NCI-H226 (cell line): Measurements from ENCODE around the gene ADGRV1.

Experiments
- DNase-seq: peaks from one replicate; pipeline ENCODE4 v3.0.0-alpha.2; 2015

The ADGRV1 gene

DNA sequence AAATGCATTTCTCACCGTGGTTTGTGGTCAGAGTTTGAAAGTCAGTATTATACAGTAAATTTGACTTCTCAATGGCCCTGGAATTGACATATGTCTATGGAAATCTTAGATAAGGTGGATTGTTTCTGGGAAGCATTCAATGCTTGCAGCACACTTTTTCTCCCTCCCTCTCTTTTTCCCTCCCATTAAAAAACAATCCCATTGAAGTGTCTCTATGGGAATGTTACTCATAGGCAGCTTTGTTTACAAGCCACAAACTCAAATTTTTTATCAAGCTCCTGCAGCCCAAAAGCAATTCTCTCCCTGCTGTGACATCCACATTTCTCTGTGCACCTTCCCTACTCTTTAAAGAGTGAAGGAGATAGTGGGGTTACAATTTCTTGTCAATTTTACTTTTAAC, 532.4 kb downstream of the ADGRV1 start:
- no peak for DNase-seq

GRCh38 chr5:91091471-91092234, 533.1 kb downstream of the ADGRV1 start:
- no peak for DNase-seq

DNA sequence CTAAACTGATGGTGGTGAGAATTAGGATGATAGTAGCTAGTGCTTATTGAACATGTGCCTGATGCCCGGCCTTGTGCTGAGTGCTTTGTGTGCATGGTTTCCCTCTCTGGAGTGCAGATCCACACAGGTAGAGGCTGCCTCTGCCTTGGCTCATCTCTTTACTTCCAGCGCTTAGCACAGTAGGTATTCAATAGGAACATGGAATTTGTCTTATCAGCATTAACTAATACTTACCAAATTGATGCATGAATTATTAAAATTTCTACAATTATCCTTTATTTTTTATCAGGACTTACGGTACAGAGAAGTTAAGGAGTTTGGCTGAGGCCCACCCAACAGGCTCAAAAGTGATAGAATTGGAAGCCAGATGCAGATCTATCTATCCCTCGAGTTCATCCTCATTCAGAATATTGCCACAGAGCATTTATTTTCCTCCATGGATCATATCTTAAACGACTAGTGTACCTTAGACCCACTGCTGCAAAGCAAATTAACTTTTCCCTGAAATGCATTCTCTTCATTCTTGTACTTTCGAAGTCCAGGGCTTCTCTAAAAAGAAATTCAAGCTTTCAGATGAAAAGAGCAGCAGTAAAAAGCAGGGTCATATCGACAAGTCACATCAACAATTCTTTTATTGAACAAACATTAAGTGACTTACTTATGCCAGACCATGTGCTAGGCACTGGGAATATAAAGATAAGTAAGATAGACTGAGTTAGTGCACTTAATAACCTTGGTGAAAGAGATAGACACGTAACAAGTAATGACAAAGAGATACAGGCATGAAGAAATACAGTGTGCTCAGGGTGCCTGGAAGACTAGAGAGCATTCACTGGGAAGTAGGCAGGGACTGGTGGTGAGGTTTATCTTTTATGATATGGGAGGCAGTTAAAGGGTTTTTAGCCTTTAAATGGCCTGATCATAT, 534.5 kb downstream of the ADGRV1 start:
- no peak for DNase-seq

DNA sequence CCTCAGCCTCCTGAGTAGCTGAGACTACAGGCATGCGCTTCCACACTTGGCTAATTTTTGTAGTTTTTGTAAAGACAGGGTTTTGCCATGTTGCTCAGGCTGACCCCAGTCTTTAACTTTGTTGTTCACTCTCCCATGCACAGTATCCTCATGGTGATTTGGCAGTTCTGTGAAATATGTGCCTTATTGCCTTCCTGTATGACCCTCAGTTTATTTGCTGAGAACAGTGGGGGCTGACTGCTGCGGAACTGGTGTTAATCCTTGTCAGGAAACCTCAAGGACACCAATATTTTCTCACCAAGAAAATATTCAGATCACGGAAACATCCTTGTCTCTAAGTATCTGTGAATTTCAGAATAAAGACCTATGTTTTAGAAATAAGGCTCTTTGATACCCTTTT, 536.7 kb downstream of the ADGRV1 start:
- DNase-seq = no peak

DNA sequence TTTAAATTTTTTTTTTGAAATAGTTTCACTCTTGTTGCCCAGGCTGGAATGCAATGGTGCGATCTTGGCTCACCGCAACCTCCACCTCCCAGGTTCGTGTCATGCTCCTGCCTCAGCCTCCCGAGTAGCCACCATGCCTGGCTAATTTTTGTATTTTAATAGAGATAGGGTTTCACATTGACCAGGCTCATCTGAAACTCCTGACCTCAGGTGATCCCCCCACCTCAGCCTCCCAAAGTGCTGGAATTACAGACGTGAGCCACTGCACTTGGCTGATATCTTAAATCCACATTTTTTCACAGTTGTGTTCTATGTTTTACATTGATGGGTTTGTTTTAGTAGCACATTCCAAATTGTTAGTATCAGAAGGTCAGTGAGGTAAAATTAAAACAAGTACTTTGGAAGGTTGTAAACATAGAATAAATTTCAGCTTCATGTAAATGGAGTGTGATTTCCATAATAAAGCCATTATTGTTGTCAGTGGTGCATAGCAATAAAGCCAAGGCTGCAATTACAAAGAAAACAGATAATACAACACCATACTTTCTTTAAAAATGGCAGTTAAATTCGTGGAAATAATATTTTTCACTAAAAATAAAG, 537.3 kb downstream of the ADGRV1 start:
- DNase-seq = no peak

DNA sequence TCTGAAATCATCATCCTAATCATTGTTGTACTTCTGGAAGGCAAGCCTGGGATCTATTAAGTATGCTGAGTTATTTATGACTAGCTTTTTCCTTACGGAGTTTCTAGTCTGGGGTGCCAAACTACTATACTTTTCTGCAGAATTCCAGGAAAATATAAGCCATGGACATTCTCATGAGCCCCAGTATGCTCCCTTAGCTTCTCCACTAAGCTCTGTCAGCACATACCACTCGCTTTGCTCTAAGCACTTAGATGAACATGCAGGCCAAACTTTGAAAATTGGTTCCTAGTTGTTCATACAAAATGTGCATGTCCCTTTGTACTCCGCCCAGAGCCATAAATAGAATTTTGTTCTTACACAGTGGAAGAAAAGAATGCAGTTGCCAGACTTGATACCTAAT, 539.9 kb downstream of the ADGRV1 start:
- DNase-seq = no peak

DNA sequence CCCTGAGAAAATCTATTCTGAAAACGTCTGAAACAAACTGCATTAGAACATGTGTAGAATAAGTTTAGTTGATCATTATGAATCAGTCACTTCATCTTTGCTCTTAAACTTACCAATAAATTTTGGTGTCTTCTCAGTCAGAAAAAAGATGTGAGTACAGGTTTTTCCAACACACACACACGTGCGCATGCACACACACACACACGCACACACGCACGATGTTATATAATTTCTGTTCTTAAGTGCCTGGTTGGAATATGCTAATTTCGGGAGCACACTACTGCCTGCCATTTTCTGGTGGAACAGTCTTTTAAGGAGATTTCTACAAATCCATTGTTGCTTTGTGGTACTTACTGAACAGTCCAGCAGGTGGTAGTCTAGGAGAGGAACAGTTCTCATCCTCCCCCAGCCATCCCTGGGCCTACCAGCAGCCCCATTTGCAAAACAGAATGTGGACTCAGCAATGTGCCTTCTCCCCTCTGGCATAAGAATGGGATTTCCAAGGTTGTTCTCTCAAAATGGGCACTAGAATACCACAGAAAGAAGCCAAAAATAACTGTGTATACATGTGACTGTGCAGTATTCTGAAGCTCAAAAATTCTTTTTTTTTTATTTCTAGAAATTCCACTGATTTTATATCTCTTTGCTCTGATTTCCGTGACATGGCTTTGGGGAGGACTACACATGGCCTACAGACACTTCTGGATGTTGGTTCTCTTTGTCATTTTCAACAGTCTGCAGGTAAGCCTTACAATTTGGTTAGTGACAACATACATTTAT, 543.2 kb downstream of the ADGRV1 start:
- peak; percentile 60 for DNase-seq

DNA sequence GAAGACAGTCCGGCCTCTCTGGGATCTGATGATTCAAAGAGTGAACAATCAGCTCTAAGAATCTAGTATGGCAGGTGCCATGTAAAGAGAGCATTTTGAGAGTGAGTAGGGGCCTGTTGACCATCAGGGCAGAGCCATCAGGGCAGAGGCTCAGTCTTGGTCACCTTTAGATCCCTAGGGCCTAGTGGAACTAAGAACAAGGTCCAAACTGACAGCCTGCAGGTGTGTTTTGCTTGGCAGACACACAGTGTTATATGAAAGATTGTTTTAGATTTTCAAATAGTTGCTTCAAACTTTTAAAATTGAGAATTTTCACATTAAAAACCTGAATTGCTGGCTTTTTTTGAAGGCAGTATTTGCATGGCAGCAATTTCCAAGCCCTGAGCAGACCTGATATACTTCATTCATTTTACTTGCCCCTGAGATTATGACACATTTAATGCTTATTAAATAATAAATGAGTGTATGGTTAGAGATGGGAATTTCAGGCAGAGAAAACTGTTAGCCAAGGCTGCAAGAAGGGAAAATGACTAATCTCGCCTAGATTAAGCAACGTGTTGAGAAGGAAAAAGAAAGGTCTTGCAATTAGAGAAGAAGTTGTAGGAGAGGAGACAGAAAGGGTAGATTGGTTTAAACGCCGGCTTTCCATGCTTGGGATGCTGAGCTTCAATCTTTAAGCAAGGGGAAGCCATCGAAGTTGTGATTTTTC, 544.9 kb downstream of the ADGRV1 start:
- peak; percentile 20 for DNase-seq

- no peak for DNase-seq
Measured at GRCh38 chr5:91104062-91104448, 545.5 kb downstream of the ADGRV1 start.

- DNase-seq = no peak
Measured at GRCh38 chr5:91106842-91107511, 548.4 kb downstream of the ADGRV1 start.

DNA sequence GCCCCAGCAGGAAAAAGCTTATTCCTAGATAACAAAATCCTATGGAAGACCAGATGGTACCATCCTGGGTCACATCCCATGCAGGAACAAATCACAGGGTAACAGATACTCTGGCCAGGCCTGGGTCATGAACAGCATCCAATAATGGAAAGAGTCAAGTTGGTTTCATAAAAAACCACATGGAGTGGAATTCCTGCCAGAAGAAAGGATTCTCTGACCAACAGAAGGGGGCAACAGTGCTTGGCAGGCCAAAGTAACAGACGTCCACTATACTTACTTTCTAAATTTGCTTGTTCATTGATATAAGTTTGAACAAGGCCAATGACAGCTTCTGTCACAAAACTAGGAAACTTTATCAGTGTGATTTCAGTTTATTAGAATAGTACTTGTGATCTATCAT, 551.0 kb downstream of the ADGRV1 start:
- no peak for DNase-seq

- DNase-seq = no peak
Measured at GRCh38 chr5:91110686-91111085, 552.1 kb downstream of the ADGRV1 start.

- no peak for DNase-seq
Measured at GRCh38 chr5:91111473-91112238, 553.1 kb downstream of the ADGRV1 start.

GRCh38 chr5:91114658-91115057, 556.1 kb downstream of the ADGRV1 start:
- no peak for DNase-seq

GRCh38 chr5:91118354-91118753, 559.8 kb downstream of the ADGRV1 start:
- no peak for DNase-seq

DNA sequence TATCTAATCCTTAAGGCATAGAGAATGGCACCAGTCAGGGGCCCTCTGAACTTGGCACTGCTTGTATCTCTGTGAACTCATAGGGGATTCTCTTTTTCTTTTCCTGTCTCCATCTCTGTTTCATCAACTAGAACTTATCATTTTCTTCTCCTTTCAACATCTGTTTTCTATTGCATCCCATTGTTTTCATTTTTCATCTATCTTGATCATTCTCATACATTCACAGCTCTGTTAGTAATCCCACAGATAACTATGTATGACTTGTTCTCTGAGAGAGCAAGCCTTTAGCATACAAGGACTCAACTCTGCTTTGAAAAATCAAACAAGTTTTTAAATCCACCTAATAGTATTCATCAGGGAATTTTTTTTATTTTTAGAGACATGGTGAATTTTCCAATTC, 560.2 kb downstream of the ADGRV1 start:
- no peak for DNase-seq

- DNase-seq = no peak
Measured at GRCh38 chr5:91119217-91119616, 560.6 kb downstream of the ADGRV1 start.

DNA sequence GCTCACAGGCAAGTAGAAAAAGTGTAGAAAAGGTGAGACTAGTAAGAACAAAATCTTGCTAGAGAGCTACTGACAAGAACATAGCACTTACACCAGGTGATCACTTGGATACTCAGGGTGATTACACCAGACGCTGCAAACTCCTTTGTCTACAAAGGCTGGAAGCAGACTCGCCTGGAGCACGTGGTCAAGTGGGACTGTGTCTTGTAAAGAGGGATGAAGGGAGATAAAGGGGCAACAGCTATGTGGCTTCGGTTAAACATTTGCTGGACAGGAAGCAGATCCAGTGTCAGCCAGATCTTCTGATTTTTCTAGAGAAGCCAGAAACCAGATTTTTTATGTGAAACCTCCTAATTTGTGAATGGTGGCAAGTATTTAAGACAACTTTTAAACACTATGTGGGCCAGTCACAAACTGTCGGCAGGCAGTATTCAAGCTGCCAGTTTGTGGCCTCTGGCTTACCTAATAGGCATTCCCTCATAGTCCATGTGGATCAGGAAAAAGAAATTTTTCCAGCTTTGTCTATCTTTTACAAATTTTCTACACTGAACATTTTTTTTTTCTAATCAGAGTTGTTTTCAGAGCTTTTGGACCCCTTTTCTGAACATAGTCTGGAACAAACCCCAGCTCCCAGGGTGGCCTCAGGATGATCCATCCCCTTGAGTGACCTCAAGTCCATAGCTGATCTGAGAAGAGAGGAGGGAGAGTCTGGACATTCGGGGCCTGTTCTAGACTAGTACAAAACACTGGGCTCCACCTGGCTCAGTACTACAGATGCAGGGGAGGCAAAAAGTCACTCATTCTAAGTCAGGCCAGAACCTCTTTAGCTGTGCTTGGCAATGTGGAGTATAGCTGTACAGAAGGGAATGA, 561.6 kb downstream of the ADGRV1 start:
- DNase-seq = no peak

- DNase-seq = no peak
Measured at GRCh38 chr5:91121347-91121993, 562.9 kb downstream of the ADGRV1 start.
